ENCODE results near the gene GDI2.
A peak's percentile ranks its signal among the peaks of the same experiment; 100 is the strongest.
"Not testable (repeated sequence)": the region's sequence is repeated elsewhere in the genome, so short reads cannot be mapped to it uniquely, and the experiment has no call there.

The GDI2 gene

DNA sequence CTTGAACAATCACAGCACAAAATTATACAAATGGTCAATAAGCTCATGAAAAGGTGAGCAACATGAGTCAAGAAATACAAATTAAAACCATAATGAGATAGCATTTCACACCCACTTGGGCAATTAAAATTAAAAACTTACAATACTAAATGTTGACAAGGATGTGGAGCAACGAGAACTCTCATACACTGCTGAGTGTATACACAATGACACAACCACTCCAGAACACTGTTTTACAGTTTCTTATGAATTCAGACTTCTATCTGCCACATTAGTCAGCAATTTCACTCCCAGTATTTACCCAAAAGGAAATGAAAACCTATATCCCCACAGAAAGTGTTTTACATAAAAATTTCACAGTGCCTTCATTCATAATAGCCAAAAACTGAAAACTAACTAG is 31.1 kb downstream of the GDI2 start:
- DNase-seq (ENCODE audit: low spot score): no peak

DNA sequence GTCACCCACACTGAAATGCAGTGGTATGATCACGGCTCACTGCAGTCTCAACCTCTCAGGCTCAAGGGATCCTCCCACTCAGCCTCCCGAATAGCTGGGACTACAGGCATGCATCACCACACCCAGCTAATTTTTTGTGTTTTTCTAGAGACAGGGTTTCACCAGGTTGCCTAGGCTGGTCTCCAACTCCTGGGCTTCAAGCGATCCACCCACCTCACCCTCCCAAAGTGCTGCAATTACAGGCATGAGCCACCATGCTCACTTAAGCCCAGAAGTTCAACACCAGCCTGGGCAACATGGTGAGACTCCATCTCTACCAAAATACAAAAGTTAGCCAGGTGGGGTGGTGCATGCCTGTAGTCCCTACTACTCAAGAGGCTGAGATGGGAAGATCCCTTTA is 33.5 kb downstream of the GDI2 start:
- DNase-seq (ENCODE audit: low spot score): no peak

DNA sequence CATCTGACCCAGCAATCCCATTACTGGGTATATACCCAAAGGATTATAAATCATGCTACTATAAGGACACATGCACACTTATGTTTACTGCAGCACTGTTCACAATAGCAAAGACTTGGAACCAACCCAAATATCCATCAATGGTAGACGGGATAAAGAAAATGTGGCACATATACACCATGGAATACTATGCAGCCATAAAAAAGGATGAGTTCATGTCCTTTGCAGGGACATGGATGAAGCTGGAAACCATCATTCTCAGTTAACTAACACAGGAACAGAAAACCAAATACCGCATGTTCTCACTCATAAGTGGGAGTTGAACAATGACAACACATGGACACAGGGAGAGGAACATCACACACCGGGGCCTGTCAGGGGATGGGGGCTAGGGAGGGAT is 35.5 kb downstream of the GDI2 start:
- DNase-seq (ENCODE audit: low spot score): not testable (repeated sequence)

DNA sequence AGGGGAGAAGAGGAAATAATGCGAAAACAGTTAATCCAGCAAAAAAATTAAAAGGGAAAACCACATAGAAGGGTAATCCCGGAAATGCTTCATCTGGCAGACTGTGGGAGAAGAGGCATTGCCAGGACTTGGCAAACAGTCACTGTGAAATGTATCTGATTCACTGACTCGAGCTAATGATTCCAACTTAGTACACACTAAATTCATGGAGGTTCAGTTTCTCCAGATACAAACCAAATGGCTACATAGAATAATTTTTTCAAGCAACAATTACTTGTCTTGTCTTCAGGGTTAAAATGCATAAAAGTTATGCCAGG is 36.4 kb downstream of the GDI2 start:
- DNase-seq (ENCODE audit: low spot score): no peak

DNA sequence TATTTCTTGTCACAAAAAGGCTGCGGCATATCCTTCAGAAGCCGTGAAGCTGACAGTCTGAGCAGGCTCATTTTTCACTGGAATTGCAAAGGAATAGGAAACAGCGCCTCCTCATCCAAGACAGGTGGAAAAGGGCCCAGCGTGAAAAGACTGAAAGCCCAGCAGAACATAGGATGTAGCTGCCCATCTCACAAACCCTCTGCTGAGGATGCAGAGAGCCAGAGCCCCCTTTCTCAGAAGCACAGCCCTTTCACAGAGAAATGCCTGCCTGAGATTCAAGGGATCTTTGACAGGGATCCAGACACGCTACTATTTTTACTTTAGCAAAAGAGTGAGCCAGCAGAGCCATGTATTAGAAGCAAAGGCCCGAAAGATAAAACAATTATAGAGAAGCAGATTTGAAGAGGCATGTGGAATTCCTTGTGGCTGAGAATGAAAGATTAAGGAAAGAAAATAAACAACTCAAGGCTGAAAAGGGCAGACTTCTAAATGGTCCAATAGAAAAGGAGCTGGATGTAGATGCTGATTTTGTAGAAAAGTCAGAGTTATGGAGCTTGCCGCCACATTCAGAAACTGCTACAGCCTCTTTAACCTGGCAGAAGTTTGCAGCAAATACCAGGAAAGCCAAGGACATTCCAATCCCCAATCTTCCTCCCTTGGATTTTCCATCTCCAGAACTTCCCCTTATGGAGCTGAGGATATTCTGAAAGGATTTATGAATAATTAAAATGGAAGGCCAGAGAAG is 36.9 kb downstream of the GDI2 start:
- DNase-seq (ENCODE audit: low spot score): no peak

DNA sequence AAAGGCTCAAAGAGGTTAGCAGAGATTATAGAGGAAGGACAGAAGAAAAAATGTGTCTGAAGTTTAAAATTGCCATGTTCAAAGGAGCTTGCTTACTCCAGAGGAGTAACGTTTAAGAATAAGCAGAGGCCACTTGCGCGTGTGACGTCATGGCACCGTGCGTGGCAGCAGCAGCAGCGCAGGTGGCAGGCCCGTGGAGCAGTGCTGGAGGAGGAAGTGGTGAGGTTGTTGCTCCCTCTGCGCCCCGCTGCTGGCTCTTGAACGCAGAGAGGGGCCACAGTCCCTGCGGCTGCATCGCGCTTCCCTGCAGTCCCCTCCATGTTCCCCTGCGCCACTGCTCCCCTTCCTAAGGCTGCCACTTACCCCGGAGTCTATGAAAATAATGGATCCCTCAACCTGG is 37.5 kb downstream of the GDI2 start:
- peak; percentile 30 for DNase-seq (ENCODE audit: low spot score)

DNA sequence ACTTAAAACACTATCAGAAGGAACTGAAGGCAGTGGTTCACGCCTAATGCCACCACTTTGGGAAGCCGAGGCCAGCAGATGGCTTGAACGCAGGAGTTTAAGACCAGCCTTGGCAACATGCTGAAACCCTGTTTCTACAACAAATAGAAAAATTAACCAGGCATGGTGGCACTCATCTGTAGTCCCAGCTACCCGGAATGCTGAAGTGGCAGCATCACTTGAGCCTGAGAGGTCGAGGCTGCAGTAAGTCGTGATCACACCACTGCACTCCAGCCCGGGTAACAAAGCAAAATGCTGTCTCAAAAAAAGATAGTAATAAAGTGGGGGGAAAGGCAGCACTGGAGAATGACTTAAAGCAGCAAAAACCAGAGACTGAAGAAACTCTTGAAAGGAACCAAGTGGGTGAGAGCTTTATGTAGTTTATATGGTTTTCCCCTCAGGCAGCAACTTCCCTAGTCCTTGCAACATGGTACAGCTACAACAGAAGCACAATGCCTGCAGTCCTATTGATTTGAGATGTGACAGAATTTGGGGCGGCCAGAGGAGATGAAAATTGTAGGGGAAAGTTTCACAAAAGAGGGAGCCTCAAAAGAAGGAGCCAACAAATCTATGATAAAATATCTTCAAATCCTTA is 38.1 kb downstream of the GDI2 start:
- no peak for DNase-seq (ENCODE audit: low spot score)

DNA sequence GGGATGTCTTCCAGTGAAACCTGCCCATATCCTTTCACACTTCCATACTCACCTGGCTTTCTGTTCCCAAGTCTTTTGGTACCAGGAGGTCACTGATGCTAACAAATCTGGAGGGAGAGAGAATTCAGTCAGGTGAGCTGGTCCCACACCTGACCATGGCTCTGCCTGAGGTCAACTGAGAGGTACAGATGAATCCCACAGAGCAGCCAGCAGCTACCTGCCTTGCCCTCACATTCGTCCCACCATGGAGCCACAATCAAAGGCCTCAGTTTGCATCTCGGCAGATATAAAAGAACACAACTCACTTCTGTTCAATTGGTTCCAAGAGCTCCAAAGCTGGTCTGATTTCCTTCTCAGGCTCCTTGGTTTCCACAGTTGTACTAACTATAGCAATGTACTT is 47.0 kb downstream of the GDI2 start:
- no peak for DNase-seq (ENCODE audit: low spot score)

DNA sequence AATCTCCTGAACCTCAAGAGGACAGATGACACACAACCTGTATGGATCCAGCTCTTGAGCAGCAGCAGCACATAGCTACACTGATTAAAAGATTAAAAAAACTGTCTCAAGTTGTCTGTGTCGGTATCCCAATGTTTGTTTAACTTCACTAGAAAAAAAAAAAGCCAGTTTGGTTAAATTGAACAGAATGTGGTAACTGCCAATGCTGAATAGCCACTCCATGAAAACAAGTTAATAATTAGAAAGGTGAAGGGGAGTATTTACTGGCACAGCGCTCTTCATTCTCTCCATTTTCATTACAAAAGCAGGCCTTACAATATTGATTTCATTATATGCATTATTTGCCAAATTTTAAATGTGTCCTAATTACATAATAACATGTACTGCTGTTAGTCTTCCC is 47.6 kb downstream of the GDI2 start:
- no peak for DNase-seq (ENCODE audit: low spot score)

DNA sequence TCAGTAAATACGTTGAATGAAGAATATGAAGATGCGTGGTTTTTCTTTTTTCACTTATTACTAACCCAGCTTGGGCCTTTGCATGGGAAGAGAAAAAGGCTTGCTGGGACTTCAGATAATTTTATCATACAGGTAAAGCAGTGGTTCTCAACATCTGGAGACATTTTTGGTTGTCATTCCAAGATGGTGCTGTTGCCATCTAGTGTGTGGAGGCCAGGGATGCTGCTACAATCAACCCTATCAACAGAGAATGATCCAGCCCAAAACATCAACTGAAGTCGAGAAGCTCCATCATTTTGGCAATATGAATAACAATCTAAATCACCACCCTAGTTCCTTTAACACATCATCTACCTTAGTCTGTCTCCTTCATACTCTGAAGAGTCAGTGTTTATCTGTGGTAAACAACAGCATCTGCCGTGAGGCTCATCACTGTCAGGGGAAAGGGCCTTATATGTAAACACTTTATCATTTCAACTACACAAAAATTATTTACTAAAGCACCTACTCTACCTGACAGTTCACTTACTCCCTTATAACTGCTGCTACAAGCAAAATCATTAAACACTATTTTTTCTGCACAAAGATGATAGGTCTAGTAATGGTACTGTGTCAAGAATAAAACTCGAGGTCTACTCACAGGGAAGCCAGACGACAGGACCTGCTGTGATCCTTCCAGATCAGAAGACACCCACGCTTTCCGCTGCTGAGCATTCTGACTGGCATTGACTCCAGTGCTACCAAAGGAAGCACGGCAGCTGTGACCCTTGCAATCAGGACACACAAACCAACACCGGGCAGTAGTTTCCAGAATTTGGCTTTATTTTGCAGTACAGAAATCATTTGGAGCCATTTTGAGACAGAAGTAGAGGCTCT is 48.6 kb downstream of the GDI2 start:
- DNase-seq (ENCODE audit: low spot score): no peak

DNA sequence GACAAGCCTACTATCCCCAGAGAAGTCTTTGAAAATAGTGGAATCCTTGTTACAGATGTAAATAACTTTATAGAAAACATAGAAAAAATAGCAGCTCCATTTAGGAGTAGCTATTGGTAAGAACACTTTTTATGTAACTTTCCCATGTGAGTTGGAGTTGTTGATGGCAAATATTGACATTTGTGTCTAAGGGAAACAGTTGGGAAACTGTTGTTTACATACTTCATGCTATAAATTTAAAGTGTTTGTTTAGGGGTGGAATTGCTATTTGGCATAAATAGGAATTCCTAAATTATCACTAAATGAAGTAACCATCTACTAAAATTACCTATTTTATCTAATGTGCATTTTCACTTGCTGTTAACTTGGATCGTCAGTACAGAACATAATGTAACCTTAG is 50.7 kb downstream of the GDI2 start:
- DNase-seq (ENCODE audit: low spot score): no peak

DNA sequence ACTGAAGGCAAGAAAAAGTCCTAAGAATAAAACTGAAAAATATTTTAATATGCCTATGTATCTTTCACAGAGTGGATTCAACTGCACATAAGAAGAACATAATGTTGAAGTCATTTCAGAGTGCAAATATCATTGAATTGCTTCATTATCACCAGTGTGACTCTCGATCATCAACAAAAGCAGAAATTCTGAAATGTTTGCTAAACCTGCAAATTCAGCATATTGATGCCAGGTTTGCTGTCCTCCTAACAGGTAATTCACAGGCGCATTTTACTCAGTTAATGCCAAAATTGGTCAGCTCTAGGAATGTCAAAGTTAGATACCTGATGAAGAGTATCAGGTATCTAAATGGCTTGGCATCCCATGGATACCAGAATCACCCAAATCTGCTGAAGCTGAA is 52.0 kb downstream of the GDI2 start:
- DNase-seq (ENCODE audit: low spot score): no peak

DNA sequence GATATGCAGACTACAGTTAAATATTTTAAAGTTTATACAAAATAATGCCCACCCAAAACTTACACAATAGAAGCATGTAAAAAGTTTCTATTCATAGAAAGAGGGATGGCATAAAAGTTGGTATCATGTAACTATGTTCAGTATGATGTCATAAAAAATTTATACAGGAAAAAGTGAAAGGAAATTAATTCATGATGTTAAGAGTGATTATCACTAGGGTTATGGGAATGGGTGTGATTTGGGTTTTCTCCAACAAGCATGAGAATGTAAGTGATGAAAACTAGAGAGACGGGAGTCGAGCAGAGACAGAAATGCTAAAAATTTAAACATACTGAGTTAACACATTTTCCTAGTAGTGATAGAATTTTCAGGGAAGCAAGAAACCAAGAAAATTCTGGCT is 52.7 kb downstream of the GDI2 start:
- DNase-seq (ENCODE audit: low spot score): no peak

DNA sequence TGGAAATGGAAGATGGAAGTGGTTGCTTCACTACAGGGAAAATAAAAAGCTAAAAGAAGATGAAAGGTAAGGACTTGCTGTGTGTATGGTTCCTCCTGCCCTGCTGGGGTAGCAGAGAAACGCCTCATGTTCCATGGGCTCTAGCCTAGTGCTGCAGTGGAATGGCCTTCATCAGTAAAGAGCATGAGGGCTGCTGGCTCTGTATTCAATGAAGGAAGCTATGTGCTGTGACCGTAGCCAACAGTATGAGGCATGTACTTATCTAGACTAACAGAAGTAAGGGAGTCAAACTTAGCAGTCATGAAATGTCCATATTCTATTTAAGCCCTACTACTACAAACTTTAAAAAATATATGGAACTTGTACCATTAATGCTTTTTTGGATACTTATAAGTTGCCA is 54.3 kb downstream of the GDI2 start:
- no peak for DNase-seq (ENCODE audit: low spot score)

DNA sequence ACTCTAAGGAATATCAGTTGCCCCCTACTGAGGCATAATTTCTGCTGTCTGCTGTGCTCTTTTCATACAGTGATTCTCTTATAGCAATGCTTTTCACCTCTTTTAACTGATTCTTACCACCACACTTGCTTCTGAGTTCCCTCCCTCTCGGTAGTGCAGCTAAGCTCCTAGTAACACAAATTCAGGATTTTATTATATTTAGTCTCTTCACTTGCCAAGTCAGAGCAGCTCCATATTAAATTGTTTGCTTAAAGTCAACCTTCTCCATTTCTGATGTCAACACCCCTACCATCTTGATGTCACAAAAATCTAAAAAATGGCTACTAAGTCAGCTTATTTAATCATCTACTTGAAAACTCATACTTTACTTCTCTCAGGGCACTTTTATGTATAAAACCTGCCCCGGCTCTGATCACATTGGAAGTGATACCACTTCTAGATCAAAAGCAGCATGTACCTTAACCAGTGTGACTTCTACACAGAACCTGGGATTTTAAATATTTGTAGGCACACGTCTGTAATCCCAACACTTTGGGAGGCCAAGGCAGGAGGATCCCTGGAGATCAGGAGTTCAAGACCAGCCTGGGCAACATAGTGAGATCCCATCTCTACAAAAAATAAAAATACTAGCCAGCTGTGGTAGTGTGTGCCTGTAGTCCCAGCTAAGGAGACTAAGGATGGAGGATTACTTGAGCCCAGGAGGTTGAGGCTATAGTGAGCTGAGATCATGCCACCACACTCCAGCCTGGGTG is 55.3 kb downstream of the GDI2 start:
- DNase-seq (ENCODE audit: low spot score): no peak

DNA sequence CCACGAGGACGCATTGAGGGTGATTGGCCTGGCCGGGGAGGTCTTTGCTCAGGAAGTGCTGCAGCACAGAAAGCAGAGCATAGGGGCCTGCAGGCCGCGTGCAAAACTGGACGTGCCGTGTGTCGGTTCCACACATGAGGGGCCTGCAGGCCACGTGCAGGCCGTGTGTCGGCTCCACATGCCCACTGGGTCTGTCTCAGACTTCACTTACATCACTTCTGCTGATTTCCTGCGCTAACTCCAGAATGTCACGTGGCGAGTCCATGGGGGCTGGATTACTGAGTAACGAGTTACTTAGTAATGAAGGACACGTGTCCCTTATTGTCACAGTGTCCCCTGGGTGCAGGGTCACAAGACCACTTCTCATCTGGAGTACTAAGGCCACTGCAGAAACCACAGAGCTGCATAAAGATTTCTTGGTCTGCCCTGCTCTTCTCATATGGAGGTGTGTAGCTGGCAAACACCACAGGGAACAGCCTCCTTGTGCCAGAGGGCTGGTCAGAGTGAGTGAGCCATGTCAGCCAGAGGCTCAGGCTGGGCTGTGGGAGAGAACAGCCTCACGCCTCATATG is 60.8 kb downstream of the GDI2 start:
- no peak for DNase-seq (ENCODE audit: low spot score)

DNA sequence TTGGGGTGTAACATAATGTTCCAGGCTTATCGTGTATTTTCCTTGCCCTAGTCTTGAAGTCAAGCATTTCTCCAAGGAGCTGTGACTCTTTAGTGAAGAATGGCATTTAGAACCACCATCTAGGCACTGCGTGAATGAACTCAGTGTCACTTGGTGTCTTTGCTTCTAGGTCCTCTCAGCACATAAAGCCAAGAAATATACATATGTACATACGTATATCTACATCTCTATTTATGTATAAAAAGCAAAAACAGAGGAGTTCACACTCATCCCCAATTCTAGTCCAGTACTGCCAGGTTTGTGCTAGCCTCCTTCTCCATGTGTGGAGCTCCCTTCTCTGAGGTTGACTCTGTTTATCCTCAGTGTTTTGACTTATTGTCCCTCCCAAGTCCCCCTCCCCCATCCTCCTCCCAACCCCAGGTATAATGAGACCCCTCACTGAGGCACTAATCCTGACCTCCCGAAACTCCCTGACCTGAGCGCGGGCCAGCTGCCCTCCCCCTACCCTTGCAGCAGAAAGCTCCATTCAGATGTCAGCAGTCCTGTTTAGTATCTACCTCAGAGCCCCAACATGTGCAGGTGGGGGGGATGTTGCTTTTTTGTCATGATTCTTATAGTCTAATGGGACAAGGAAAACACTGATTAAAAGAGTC is 61.5 kb downstream of the GDI2 start:
- no peak for DNase-seq (ENCODE audit: low spot score)

DNA sequence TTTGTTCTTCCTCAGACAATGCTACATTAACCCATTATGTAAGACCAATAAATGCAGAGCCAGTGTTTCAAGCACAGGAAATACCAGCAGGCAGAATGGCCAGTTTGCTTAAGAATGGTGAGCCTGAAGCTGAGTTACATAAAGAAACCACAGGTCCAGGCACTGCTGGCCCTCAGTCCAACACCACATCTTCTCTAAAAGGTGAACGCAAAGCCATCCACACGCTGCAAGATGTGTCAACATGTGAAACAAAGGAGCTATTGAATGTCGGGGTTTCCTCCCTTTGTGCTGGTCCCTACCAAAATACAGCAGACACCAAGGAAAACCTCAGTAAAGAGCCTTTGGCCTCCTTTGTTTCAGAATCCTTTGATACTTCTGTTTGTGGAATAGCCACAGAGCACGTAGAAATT is 64.8 kb downstream of the GDI2 start:
- DNase-seq (ENCODE audit: low spot score): no peak

DNA sequence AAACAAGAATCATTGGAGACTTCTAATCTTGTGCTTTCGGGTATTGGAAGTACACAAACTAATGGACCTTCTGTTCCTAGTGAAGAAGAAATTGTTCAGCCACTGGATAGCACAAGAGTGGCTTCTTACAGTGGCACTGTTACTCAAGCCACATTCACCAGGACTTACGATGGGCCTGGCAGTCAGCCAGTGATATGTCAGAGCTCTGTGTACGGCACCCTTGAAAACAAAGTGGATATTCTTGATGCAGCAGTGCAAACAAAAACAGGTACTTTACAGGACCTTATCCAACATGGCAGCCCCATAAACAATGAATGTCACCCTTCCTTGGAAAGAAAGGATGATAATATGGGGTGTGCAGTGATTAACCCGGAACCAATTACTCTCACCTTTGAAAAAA is 67.0 kb downstream of the GDI2 start:
- no peak for DNase-seq (ENCODE audit: low spot score)

DNA sequence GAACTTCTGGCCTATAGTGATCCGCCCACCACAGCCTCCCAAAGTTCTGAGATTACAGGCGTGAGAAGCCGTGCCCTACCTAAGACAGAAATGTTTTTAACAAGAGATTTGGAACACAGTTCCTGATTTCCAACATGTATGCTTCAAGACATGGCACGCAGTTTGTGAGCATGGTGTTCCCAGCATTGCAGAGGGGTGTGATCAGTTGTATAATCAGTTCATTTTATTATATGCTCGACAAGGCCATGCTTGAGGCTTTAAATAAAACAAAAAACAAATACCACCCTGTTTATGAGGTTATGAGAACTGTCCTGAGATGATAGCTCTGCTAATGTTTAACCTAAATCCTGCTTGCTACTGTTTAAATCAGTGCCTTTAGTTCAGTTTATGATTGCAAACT is 68.4 kb downstream of the GDI2 start:
- no peak for DNase-seq (ENCODE audit: low spot score)

DNA sequence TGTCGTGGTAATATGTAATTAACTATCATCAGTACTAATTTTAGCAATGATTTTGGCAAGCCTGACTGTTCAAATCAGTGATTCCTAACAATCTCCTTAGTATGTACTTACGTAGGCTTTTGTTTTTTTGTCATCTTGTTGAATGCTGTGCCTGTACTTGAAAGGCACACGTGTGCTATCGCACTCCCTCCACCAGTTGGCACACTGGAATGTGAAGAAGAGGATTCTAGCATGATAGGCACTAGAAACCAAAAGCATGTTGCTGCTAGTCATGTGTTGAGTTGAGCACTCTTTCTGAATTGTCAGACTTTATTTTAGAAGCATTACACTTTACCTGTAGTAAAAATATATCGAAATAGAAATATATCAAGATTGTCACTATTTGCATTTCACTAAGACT is 69.5 kb downstream of the GDI2 start:
- no peak for DNase-seq (ENCODE audit: low spot score)

DNA sequence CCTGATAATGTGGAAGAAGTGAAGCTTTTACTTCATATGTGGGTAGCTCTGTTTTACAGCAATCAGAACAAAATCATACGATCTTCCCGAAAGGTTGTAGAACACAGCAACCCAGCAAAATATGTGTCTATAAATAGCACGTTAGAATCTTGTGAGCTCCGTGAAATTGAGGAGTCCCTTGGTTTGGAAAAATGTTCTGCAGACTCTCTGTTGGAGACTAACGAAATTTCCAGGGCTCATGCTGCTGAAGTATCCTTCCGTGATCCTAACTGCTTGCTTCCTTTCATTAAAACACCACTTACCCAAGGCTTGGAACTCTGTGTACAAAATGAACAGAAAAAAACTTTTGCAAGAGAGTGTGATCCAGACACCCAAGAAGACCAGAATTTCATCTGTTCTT is 71.1 kb downstream of the GDI2 start:
- DNase-seq (ENCODE audit: low spot score): no peak

Data from germinal center (tissue), 1 donor.